ENCODE results near the gene MAG. TPM values are rescaled to one million over a fixed set of nuclear protein-coding genes. Genes with fewer than 3 reads are reported as not detected.

Gene MAG
- total and polyA plus RNA-seq, 10 of the 15 experiments (the other 5 are each of a cell fraction or from before 2014, with no cell fraction given), result 0.03 to 0.82 (median 0.17) TPM; not detected in 2

DNA sequence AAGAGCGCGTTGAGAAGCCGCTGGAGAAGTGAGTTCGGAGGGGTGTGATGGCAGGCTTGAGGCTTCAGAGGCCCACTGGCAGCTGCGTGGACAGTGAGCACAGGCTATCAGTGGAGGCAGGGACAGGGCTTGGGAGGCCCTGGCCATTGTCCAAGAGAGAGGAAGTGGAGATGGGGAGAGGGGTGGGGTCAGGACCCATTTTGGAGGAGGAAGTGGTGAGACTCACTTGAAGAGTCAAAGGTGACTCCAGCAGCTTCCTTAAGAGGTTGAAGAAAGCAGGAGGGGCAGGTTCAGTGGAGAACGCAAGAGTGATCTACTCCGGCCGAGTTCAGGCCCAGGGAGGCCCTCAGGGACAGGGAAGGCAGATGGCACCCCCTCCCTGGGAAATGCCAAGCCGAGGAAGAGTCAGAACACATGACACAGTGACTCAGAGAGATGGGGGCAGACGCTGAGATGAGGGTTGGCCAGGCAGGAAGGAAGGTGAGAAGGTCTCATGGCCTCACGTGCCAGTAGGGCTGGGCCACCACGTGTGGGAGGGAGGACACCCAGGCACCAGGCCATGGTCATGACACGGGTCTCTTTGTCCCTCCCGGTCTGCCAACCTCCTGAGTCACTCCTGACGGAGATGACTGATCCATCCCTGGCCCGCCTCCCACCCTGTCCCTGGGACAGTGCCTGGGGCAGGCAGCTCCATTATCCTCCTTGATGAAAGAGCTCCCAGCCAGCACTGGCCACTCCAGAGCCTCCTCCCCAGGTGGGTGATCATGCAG, 26.9 kb downstream of the MAG start (continued):
- TF ChIP-seq, protein P1, sequence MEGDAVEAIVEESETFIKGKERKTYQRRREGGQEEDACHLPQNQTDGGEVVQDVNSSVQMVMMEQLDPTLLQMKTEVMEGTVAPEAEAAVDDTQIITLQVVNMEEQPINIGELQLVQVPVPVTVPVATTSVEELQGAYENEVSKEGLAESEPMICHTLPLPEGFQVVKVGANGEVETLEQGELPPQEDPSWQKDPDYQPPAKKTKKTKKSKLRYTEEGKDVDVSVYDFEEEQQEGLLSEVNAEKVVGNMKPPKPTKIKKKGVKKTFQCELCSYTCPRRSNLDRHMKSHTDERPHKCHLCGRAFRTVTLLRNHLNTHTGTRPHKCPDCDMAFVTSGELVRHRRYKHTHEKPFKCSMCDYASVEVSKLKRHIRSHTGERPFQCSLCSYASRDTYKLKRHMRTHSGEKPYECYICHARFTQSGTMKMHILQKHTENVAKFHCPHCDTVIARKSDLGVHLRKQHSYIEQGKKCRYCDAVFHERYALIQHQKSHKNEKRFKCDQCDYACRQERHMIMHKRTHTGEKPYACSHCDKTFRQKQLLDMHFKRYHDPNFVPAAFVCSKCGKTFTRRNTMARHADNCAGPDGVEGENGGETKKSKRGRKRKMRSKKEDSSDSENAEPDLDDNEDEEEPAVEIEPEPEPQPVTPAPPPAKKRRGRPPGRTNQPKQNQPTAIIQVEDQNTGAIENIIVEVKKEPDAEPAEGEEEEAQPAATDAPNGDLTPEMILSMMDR (IDR thresholded peaks at IDR 0.05 in 2 of 3, conservative IDR thresholded peaks at IDR 0.05 in 1 of 3; ENCODE audit: control insufficient read depth in 2 of 3, extremely low read depth in 1 of 3, insufficient read depth in 1 of 3, low read depth in 3 of 3, low read length in 3 of 3), result no peak
- TF ChIP-seq, protein P2, sequence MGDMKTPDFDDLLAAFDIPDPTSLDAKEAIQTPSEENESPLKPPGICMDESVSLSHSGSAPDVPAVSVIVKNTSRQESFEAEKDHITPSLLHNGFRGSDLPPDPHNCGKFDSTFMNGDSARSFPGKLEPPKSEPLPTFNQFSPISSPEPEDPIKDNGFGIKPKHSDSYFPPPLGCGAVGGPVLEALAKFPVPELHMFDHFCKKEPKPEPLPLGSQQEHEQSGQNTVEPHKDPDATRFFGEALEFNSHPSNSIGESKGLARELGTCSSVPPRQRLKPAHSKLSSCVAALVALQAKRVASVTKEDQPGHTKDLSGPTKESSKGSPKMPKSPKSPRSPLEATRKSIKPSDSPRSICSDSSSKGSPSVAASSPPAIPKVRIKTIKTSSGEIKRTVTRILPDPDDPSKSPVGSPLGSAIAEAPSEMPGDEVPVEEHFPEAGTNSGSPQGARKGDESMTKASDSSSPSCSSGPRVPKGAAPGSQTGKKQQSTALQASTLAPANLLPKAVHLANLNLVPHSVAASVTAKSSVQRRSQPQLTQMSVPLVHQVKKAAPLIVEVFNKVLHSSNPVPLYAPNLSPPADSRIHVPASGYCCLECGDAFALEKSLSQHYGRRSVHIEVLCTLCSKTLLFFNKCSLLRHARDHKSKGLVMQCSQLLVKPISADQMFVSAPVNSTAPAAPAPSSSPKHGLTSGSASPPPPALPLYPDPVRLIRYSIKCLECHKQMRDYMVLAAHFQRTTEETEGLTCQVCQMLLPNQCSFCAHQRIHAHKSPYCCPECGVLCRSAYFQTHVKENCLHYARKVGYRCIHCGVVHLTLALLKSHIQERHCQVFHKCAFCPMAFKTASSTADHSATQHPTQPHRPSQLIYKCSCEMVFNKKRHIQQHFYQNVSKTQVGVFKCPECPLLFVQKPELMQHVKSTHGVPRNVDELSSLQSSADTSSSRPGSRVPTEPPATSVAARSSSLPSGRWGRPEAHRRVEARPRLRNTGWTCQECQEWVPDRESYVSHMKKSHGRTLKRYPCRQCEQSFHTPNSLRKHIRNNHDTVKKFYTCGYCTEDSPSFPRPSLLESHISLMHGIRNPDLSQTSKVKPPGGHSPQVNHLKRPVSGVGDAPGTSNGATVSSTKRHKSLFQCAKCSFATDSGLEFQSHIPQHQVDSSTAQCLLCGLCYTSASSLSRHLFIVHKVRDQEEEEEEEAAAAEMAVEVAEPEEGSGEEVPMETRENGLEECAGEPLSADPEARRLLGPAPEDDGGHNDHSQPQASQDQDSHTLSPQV (IDR thresholded peaks at IDR 0.05), result no peak
- TF ChIP-seq SMAD1 (IDR thresholded peaks at IDR 0.05; ENCODE audit: low read depth, partially characterized antibody), result no peak
- no peak for TF ChIP-seq POLR2AphosphoS2 (IDR thresholded peaks at IDR 0.05; ENCODE audit: low read depth, low read length)
- no peak for TF ChIP-seq HDAC2 (IDR thresholded peaks at IDR 0.05)
- peak; percentile 85 for TF ChIP-seq NR2F1 (conservative IDR thresholded peaks at IDR 0.05)
- 0 out of 4 replicates have a peak, but pooled peaks of 1 of the 2 experiments have one; percentile 9 for TF ChIP-seq SRF (IDR thresholded peaks at IDR 0.05; ENCODE audit: low read depth in 2 of 2, low read length in 2 of 2)
- no peak for TF ChIP-seq IRF5 (IDR thresholded peaks at IDR 0.05; ENCODE audit: borderline replicate concordance)
- no peak for TF ChIP-seq MYC (IDR thresholded peaks at IDR 0.05; ENCODE audit: insufficient read depth, insufficient read length, insufficient replicate concordance, low read length, severe bottlenecking)
- TF ChIP-seq, protein P3, sequence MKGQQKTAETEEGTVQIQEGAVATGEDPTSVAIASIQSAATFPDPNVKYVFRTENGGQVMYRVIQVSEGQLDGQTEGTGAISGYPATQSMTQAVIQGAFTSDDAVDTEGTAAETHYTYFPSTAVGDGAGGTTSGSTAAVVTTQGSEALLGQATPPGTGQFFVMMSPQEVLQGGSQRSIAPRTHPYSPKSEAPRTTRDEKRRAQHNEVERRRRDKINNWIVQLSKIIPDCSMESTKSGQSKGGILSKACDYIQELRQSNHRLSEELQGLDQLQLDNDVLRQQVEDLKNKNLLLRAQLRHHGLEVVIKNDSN (IDR thresholded peaks at IDR 0.05; ENCODE audit: borderline replicate concordance, extremely low read length, insufficient read depth, low read depth, low read length), result peak; percentile 54
- no peak for TF ChIP-seq ZNF384 (IDR thresholded peaks at IDR 0.05; ENCODE audit: borderline replicate concordance, low read depth, low read length)
- no peak for TF ChIP-seq RCOR1 (conservative IDR thresholded peaks at IDR 0.05; ENCODE audit: low read depth, low read length)
- TF ChIP-seq CBX3 (IDR thresholded peaks at IDR 0.05; ENCODE audit: borderline replicate concordance, low read depth), result no peak
- TF ChIP-seq MLLT1 (IDR thresholded peaks at IDR 0.05), result no peak
- TF ChIP-seq ZBTB33 (IDR thresholded peaks at IDR 0.05), result no peak
- no peak for TF ChIP-seq RB1 (IDR thresholded peaks at IDR 0.05; ENCODE audit: borderline replicate concordance)

Measured in GM12878 (cell line).